ENCODE data around the gene RC3H2. TPM values are rescaled to one million over a fixed set of nuclear protein-coding genes. Genes with fewer than 3 reads are reported as not detected.
"Not testable (repeated sequence)": the region's sequence is repeated elsewhere in the genome, so short reads cannot be mapped to it uniquely, and the experiment has no call there.

The RC3H2 gene
- total and polyA plus RNA-seq, 2 donors (not counting 1 experiment from before 2014, with no cell fraction given): 35.7 to 43.1 TPM

DNA sequence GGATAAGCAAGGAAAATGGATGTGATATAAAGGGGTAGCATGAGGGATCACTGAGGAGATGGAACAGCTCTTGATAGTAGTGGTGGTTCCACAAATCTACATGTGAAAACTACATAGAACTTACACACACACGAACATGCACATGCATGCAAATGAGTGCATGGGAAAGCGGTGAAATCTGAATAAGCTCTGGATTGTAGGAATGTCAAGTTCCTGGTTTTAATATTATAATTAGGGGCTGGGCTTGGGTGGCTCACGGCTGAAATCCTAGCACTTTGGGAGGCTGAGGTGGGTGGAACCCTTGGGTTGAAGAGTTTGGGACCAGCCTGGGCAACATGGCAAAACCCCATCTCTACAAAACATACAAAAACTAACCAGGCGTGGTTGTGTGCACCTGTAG lies 63.7 kb downstream of the RC3H2 start:
- H3K9me3 ChIP-seq (ENCODE audit: control insufficient read depth, insufficient read depth, low read depth, low read length): no peaks in the 10 kb centered on the region
- no peak for DNase-seq (ENCODE audit: low read depth in 2 of 2)
- no peaks in the 10 kb centered on the region for H3K36me3 ChIP-seq (ENCODE audit: control insufficient read depth, insufficient read depth, low read length)
- H3K4me1 ChIP-seq (ENCODE audit: control insufficient read depth, extremely low read depth, insufficient read depth, low read length): no peaks in the 10 kb centered on the region
- no peak overlapping the region for H3K9ac ChIP-seq (ENCODE audit: insufficient read depth, low read length)
- H3K79me2 ChIP-seq (ENCODE audit: control insufficient read depth, insufficient read depth, low read length): no peaks in the 10 kb centered on the region
- H3K4me2 ChIP-seq (ENCODE audit: extremely low read depth, insufficient read depth, low read length): no peak overlapping the region
- no peak overlapping the region for H3K4me3 ChIP-seq (replicated peaks in 1 of 4; ENCODE audit: control extremely low read depth in 1 of 4, insufficient read depth in 1 of 4, low read depth in 3 of 4, low read length in 4 of 4)
- no peaks in the 10 kb centered on the region for H4K20me1 ChIP-seq (ENCODE audit: control insufficient read depth, extremely low read depth, insufficient read depth, low read length)
- no peak for TF ChIP-seq EZH2 (IDR thresholded peaks at IDR 0.05; ENCODE audit: low read length, missing control alignments)
- TF ChIP-seq, protein P1, sequence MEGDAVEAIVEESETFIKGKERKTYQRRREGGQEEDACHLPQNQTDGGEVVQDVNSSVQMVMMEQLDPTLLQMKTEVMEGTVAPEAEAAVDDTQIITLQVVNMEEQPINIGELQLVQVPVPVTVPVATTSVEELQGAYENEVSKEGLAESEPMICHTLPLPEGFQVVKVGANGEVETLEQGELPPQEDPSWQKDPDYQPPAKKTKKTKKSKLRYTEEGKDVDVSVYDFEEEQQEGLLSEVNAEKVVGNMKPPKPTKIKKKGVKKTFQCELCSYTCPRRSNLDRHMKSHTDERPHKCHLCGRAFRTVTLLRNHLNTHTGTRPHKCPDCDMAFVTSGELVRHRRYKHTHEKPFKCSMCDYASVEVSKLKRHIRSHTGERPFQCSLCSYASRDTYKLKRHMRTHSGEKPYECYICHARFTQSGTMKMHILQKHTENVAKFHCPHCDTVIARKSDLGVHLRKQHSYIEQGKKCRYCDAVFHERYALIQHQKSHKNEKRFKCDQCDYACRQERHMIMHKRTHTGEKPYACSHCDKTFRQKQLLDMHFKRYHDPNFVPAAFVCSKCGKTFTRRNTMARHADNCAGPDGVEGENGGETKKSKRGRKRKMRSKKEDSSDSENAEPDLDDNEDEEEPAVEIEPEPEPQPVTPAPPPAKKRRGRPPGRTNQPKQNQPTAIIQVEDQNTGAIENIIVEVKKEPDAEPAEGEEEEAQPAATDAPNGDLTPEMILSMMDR (conservative IDR thresholded peaks at IDR 0.05 in 1 of 2, IDR thresholded peaks at IDR 0.05 in 1 of 2; ENCODE audit: low read depth in 1 of 2, low read length in 2 of 2): no peak
- no peaks in the 10 kb centered on the region for H3K27me3 ChIP-seq (ENCODE audit: control insufficient read depth, insufficient read depth, low read length)
- no peak overlapping the region for H2AFZ ChIP-seq (ENCODE audit: low read length)
- no peak overlapping the region for H3K27ac ChIP-seq (ENCODE audit: insufficient read depth, low read length)

DNA sequence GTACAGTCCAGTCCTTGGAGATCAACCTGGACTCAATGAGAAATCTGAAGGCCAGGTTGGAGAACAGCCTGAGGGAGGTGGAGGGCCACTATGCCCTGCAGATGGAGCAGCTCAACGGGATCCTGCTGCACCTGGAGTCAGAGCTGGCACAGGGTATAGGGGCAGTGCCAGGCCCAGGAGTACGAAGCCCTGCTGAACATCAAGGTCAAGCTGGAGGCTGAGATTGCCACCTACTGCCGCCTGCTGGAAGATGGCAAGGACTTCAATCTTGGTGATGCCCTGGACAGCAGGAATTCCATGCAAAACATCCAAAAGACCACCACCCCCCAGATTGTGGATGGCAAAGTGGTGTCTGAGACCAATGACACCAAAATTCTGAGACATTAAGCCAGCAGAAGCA lies 66.7 kb downstream of the RC3H2 start:
- not testable (repeated sequence) for H3K9me3 ChIP-seq (ENCODE audit: control insufficient read depth, insufficient read depth, low read depth, low read length); H3K79me2 ChIP-seq (ENCODE audit: control insufficient read depth, insufficient read depth, low read length); H2AFZ ChIP-seq (ENCODE audit: low read length); H3K27ac ChIP-seq (ENCODE audit: insufficient read depth, low read length); H3K36me3 ChIP-seq (ENCODE audit: control insufficient read depth, insufficient read depth, low read length); H3K4me3 ChIP-seq (replicated peaks in 1 of 4; ENCODE audit: control extremely low read depth in 1 of 4, insufficient read depth in 1 of 4, low read depth in 3 of 4, low read length in 4 of 4); DNase-seq (ENCODE audit: low read depth in 2 of 2); H3K27me3 ChIP-seq (ENCODE audit: control insufficient read depth, insufficient read depth, low read length); H3K4me1 ChIP-seq (ENCODE audit: control insufficient read depth, extremely low read depth, insufficient read depth, low read length); H3K4me2 ChIP-seq (ENCODE audit: extremely low read depth, insufficient read depth, low read length); H4K20me1 ChIP-seq (ENCODE audit: control insufficient read depth, extremely low read depth, insufficient read depth, low read length); H3K9ac ChIP-seq (ENCODE audit: insufficient read depth, low read length)

DNA sequence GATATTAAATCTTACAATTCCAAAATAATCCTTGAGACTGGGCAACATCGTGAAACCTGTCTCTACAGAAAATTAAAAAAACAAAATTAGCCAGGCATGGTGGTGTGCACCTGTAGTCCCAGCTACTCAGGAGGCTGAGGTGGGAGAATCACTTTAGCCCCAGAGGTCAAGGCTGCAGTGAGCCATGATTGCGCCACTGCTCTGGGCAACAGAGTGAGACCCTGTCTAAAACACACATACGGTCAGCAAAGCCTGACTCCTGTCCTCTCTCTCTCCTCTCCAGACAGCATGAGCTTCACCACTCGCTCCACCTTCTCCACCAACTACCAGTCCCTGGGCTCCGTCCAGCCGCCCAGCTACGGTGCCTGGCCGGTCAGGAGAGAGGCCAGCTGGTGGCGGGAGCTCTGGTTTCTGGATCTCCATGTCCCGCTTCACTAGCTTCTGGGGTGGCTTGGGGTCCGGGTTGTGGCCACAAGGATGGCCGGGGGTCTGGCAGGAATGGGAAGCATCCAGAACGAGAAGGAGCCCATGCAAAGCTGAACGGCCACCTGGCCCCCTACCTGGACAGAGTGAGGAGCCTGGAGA lies 67.8 kb downstream of the RC3H2 start:
- Histone ChIP-seq H3K9me3 (ENCODE audit: control insufficient read depth, insufficient read depth, low read depth, low read length) (no peaks in the 10 kb centered on the region), H2AFZ (ENCODE audit: low read length) (no peak overlapping the region), H3K36me3 (ENCODE audit: control insufficient read depth, insufficient read depth, low read length) (no peaks in the 10 kb centered on the region), H3K9ac (ENCODE audit: insufficient read depth, low read length) (no peak overlapping the region), H3K79me2 (ENCODE audit: control insufficient read depth, insufficient read depth, low read length) (no peaks in the 10 kb centered on the region), H3K27me3 (ENCODE audit: control insufficient read depth, insufficient read depth, low read length) (no peaks in the 10 kb centered on the region), H3K4me2 (ENCODE audit: extremely low read depth, insufficient read depth, low read length) (no peak overlapping the region), H3K4me1 (ENCODE audit: control insufficient read depth, extremely low read depth, insufficient read depth, low read length) (no peaks in the 10 kb centered on the region), H4K20me1 (ENCODE audit: control insufficient read depth, extremely low read depth, insufficient read depth, low read length) (no peaks in the 10 kb centered on the region), H3K27ac (ENCODE audit: insufficient read depth, low read length) (no peak overlapping the region), H3K4me3 (replicated peaks in 1 of 4; ENCODE audit: control extremely low read depth in 1 of 4, insufficient read depth in 1 of 4, low read depth in 3 of 4, low read length in 4 of 4) (no peak overlapping the region)
- TF ChIP-seq, protein P1 (conservative IDR thresholded peaks at IDR 0.05 in 1 of 2, IDR thresholded peaks at IDR 0.05 in 1 of 2; ENCODE audit: low read depth in 1 of 2, low read length in 2 of 2): no peak
- TF ChIP-seq EZH2 (IDR thresholded peaks at IDR 0.05; ENCODE audit: low read length, missing control alignments): no peak
- no peak for DNase-seq (ENCODE audit: low read depth in 2 of 2)
